Testis (tissue), 2 donors: ENCODE measurements around the gene OTOGL.

Experiments
- POLR2A ChIP-seq: fragments of 450-650 bp; IDR thresholded peaks from one replicate; pipeline ENCODE4 v1.6.1; 2017; ENCODE audit warnings: antibody characterized with exemption, mild to moderate bottlenecking, moderate library complexity
- TF ChIP-seq, protein P1 (sequence below), 3 experiments: fragments of 450-650 bp in 2 of 3; fragments of 200-600 bp in 1 of 3; sonication (generic) in 1 of 3; IDR thresholded peaks; one replicate each; pipeline ENCODE4 v1.5.1; 2016 to 2019; ENCODE audit warnings: antibody characterized with exemption in 3 of 3, mild to moderate bottlenecking in 2 of 3, moderate library complexity in 1 of 3

DNA sequence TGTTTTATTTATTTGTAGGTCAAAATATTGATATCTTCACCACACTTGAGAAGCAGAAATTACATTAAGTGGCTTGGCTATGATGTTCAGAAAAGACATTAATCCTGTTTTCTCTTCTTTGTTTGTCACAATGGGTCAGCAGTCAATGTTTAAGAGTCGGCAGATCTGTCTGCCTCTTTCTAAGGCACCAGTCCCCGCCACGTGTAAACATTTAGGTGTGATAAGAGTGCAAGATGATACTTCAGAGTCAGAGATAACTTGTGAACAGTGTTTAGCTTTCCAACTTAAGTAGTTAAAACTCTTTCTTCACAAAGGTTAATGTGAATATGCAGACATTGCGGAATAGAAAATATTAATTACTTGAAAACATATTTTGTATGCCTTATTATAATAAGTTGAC lies 160.9 kb downstream of the OTOGL start:
- TF ChIP-seq, protein P1, sequence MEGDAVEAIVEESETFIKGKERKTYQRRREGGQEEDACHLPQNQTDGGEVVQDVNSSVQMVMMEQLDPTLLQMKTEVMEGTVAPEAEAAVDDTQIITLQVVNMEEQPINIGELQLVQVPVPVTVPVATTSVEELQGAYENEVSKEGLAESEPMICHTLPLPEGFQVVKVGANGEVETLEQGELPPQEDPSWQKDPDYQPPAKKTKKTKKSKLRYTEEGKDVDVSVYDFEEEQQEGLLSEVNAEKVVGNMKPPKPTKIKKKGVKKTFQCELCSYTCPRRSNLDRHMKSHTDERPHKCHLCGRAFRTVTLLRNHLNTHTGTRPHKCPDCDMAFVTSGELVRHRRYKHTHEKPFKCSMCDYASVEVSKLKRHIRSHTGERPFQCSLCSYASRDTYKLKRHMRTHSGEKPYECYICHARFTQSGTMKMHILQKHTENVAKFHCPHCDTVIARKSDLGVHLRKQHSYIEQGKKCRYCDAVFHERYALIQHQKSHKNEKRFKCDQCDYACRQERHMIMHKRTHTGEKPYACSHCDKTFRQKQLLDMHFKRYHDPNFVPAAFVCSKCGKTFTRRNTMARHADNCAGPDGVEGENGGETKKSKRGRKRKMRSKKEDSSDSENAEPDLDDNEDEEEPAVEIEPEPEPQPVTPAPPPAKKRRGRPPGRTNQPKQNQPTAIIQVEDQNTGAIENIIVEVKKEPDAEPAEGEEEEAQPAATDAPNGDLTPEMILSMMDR (IDR thresholded peaks at IDR 0.05) = no peak
- no peak for TF ChIP-seq POLR2A
